WTC11 (cell line): ENCODE results near the gene SNX20.

Experiments used
- CREB1 ChIP-seq: sonication (generic); formaldehyde crosslinking; IDR thresholded peaks from 2 replicates; pipeline ENCODE4 v1.8.0; 2023; ENCODE audit warnings: mild to moderate bottlenecking, missing genetic modification reagents
- ETV6 ChIP-seq: sonication (generic); formaldehyde crosslinking; IDR thresholded peaks from 2 replicates; pipeline ENCODE4 v1.8.1; 2022; ENCODE audit warnings: mild to moderate bottlenecking, missing genetic modification reagents
- RELA ChIP-seq: sonication (generic); formaldehyde crosslinking; IDR thresholded peaks from 2 replicates; pipeline ENCODE4 v1.8.1; 2022; ENCODE audit warnings: missing genetic modification reagents, mild to moderate bottlenecking, borderline replicate concordance
- SOX15 ChIP-seq: fragments of 250-450 bp; sonication (Bioruptor Pico); IDR thresholded peaks from 2 replicates; pipeline ENCODE4 v1.9.0; 2021; ENCODE audit warnings: mild to moderate bottlenecking
- TEAD4 ChIP-seq: sonication (generic); formaldehyde crosslinking; IDR thresholded peaks from 2 replicates; pipeline ENCODE4 v1.8.0; 2022; ENCODE audit warnings: mild to moderate bottlenecking, missing genetic modification reagents
- TF ChIP-seq, protein P1 (sequence below): fragments of 200-600 bp; IDR thresholded peaks from 2 replicates; pipeline ENCODE4 v1.8.0; 2022; ENCODE audit warnings: antibody characterized with exemption

DNA sequence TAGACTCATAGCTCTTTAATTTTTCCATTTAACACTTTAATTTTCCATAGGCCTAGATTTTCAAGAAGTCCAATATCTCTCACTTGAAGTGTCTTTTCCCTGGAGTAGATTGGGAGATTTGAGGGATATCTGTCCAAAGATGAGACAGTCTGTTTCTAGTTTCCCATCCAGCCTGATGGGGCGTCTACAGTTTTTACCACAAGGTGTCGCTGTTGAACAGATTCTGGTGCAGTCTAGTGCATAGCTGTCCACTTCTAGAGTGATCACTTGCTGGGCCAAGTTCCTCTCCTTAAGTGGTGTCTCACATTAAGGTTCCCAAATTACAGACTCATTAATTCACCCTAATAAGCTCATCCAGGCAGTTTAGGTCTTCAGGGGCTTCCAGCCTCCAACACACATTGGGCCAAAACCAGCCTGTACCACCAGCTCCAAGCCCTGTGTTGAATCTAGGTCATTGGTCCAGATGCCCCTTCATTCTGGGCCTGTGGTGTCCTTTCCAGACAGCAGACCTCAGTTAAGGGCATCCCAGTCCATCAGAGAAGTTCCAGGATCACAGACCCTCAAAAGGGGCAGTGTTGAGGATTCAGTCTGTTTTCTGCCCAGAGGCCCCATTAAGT, 9.4 kb downstream of the SNX20 start:
- TF ChIP-seq ETV6 (CRISPR knock-in tag) (no peak), TEAD4 (no peak), RELA (CRISPR knock-in tag) (no peak), CREB1 (CRISPR knock-in tag) (no peak), SOX15 (CRISPR knock-in tag) (no peak)
- TF ChIP-seq, protein P1, sequence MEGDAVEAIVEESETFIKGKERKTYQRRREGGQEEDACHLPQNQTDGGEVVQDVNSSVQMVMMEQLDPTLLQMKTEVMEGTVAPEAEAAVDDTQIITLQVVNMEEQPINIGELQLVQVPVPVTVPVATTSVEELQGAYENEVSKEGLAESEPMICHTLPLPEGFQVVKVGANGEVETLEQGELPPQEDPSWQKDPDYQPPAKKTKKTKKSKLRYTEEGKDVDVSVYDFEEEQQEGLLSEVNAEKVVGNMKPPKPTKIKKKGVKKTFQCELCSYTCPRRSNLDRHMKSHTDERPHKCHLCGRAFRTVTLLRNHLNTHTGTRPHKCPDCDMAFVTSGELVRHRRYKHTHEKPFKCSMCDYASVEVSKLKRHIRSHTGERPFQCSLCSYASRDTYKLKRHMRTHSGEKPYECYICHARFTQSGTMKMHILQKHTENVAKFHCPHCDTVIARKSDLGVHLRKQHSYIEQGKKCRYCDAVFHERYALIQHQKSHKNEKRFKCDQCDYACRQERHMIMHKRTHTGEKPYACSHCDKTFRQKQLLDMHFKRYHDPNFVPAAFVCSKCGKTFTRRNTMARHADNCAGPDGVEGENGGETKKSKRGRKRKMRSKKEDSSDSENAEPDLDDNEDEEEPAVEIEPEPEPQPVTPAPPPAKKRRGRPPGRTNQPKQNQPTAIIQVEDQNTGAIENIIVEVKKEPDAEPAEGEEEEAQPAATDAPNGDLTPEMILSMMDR = peak; percentile 81
